Germinal center (tissue), 1 donor: Measurements from ENCODE around the gene RPSA.
"Not testable (repeated sequence)": the region's sequence is repeated elsewhere in the genome, so short reads cannot be mapped to it uniquely, and the experiment has no call there.

Source experiments
- DNase-seq: peaks from one replicate; pipeline ENCODE4 v3.0.0; 2012; ENCODE audit warnings: mixed read lengths, low spot score

The RPSA gene

GRCh38 chr3:39419742-39420315, 13.3 kb downstream of the RPSA start:
- DNase-seq, result no peak

- DNase-seq, result no peak
Measured at GRCh38 chr3:39420543-39420942, 14.0 kb downstream of the RPSA start.

GRCh38 chr3:39423436-39423970, 17.0 kb downstream of the RPSA start:
- DNase-seq, result no peak

DNA sequence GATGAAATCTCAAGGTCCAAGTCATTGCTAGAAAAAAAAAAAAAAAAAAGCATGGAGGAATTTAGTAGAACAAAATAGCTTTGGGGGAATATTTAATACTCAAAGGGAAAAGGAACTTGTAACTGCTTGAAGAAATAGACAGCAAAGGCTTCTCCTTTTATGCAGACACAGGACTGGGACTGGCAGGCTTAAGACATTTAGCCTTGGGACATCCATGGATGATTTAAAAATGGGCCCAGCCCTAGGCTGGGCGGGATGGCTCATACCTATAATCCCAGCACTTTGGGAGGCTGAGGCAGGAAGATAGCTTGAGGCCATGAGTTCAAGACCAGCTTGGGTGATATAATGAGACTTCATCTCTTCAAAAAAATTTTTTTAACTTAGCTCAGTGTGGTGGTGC, 19.8 kb downstream of the RPSA start:
- DNase-seq, result no peak

- DNase-seq, result no peak
Measured at GRCh38 chr3:39427506-39427905, 21.0 kb downstream of the RPSA start.

DNA sequence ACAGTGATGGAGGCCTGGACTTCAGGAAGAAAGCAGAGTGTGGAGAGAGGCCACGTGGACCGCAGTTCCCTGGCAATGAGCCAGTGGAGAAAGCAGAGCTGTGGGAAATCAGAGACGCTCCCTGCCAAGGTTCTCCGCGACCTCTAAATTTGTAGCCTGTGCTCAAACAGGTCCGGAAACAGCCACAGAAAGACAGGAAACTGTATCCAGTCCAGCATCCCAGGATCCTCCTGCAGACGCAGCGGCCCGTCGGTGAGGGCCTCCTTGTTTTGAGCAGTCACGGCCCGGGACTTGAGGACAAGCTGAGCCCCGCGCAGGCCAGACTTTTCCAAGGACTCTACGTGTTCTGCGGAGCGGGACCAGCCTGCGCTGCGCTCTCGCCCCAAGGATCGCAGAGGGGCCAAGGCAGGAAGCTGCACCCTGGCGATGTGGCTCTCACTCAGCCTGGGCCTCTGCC, 22.3 kb downstream of the RPSA start:
- DNase-seq, result no peak

- no peak for DNase-seq
Measured at GRCh38 chr3:39429466-39429865, 22.9 kb downstream of the RPSA start.

- no peak for DNase-seq
Measured at GRCh38 chr3:39432342-39432741, 25.8 kb downstream of the RPSA start.

DNA sequence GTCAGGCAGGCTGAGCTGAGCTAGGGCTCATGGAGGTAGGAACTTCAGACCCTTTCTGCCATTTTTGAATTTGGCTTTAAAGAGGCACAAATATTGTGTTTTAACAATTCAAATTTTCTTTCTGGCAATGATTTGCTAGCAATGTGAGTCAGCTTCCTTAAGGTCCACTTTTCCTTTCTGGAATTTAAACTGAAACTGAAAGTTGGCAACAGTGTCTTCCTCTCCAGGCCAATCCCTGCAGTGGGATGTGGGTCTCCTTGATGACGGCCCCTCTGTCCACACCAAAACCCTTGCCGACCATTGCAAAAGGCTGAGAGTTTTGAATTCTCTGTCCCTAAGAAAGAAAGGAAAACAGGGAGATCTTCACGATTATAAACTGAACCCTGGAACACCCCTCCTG, 27.1 kb downstream of the RPSA start:
- no peak for DNase-seq

GRCh38 chr3:39434574-39434973, 28.1 kb downstream of the RPSA start:
- DNase-seq, result no peak

DNA sequence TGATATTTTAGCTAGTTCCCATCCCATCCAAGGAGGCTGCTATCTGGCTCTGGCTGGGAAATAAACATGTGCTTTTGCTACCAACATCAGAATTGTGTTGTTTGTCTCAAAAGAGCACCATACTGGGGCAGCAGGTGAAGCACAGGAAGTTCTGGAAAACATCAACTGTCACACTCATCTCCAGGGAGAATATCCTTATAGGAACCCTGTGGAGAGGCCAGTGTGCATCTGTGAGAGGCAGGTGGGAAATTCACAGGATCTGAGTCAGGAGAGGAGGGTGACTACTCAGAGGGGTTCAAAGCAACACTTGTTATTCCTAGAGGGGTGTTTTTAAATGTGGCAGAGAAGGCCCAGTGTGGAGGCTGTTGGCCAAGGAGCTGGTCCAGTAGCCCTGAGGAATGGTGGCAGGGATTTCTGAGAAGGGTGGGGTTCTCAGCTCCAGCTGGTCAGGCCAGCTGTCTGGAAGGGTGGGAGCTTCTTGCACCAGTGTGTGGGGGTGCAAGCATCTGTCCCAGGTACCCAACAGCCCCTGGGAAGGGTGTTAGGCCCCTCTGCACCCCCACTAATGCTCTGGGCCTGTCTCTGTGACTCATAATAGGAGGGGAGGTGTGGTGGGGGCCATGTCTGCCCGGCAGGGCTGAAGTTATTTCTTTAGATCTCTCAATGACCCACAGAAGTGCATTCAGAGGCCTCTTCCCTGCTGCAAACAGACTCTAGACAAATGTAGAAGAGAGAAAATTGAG, 28.7 kb downstream of the RPSA start:
- no peak for DNase-seq

- DNase-seq, result no peak
Measured at GRCh38 chr3:39438880-39439279, 32.4 kb downstream of the RPSA start.

DNA sequence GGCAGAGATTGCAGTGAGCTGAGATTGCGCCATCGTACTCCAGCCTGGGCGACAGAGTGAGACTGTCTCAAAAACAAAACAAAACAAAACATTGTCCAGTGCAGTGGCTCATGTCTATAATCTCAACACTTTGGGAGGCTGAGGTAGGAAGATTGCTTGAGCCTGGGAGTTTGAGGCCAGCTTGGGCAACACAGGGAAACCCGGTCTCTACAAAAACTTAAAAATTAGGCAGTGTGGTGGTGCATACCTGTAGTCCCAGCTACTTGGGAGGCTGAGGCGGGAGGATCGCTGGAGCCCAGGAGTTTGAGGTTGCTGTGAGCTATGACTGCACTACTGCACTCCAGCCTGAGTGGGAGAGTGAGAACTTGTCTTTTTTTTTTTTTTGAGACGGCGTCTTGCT, 33.8 kb downstream of the RPSA start:
- DNase-seq, result no peak

DNA sequence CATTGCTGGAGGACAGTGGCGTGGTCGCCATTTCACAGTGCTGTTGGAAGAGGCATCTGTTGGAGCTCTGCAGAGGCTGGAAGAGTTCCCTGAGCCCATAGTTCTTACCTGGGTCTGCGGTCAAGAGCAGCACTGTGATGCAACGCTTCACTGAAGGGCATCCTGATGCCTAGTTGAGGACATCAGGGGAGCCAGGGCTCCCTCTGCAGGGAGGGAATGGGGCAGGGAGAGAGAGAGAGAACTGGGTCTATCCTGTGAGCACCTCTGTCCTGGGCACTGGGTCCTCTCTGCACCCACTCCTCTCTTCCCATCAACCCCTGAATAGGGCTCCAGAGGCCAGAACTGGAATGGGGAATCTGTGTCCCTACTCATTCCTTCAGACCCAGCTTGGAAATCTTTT, 37.0 kb downstream of the RPSA start:
- DNase-seq, result no peak

GRCh38 chr3:39445927-39446326, 39.4 kb downstream of the RPSA start:
- no peak for DNase-seq

DNA sequence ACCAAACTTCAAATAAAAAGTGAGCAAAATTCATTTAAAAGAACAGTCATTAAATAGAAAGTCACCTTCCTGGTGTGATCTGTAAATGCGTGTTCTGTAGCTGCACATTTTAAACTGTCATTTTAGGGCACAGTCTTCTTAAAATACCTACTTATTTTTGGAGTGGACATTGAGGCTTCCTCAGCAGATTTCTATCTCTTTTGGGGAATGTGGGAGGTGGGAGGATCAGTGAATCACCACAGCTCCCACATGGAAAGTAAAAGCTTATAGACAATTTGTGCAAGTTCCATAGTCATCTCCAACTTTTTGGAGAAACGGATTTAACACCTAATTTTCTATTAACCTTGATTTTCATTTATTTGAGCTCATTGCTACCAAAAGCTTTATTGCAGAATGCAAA, 39.9 kb downstream of the RPSA start:
- DNase-seq, result no peak

DNA sequence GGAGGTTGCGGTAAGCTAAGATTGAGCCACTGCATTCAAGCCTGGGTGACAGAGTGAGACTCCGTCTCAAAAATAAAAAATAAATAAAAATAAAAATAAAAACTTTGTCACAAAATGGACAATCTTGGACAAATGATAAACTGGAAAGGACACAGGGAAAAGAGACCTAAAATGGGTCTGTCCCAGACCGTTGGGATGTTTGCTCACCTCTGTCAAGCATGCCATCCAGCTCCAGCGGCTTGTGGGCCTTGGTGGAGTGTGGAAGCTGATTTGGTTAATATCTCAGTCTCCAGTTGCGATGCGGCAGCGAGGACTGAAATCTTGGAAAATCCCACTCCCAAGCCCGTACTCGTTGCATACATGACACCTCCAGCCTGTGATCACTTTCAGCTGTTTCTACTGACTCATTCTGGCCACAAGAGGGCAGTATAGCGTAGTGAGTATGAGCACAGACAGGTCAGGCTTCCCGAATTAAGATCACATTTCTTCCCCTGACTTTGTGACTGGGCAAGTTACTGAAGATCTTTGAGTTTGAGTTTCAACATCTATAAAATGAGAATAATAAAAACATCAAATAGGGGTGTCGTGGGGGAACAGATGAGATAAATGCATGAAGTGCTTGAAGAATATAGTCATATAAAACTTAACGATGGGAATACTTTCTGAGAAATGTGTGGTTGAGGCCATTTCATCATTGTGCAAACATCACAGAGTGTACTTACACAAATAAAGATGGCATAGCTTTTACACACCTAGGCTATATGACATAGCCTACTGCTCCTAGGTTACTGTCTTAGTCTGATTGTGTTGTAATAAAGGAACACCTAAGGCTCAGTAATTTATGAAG, 41.3 kb downstream of the RPSA start:
- DNase-seq, result peak; percentile 76

DNA sequence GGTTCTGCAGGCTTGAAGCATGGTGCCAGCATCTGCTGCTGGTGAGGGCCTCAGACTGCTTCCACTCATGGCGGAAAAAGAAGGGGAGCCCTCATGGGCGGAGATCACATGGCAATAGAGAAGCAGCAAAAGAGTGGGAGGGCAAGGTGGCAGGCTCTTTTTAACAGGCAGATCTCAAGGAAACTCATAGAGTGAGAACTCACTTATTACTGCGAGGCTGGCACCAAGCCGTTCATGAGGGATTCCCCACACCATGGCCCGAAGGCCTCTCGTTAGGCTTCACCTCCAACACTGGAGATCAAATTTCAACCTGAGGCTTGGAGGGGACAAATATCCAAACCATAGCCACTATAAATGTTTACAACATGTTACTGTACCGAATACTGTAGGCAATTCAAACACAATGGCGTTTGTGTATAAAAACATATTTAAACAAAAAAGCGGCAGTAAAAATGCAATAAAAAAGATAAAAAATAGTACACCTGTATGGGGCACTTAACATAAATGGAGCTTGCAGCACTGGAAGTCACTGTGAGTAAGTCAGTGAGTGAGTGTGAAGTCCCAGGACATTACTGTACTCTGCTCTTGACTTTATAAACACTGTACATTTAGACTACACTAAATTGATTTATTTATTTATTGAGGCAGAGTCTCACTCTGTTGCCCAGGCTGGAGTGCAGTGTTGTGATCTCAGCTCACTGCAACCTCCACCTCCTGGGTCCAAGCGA, 42.1 kb downstream of the RPSA start:
- no peak for DNase-seq

- DNase-seq, result no peak
Measured at GRCh38 chr3:39449796-39450195, 43.3 kb downstream of the RPSA start.

DNA sequence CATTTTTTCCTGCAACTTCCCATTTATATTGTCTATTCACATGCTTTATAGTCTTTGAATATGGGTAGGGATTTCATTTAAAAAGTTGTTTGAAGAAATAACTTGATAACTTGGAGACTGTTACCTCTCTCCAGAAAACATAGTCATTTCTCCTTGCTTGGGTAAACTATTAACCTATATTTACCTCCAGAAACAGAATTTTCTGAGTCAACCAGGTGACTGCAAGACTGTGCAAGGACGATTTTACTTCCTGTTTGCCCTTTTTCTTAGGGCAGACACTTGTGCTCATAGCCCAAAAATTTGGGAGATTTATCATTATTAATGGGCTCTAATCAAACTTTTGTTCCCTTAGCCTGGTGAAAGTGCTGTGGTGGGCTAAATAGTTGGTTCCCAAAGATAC, 46.6 kb downstream of the RPSA start:
- DNase-seq, result no peak

GRCh38 chr3:39453872-39454271, 47.4 kb downstream of the RPSA start:
- not testable (repeated sequence) for DNase-seq

GRCh38 chr3:39454591-39455217, 48.2 kb downstream of the RPSA start:
- no peak for DNase-seq
